Measurements from ENCODE around the gene ARPC1B. TPM values are rescaled to one million over a fixed set of nuclear protein-coding genes. Genes with fewer than 3 reads are reported as not detected.
"Not testable (repeated sequence)": the region's sequence is repeated elsewhere in the genome, so short reads cannot be mapped to it uniquely, and the experiment has no call there.

The ARPC1B gene
- total RNA-seq, 1 donor from 2014 or later, result 9.5 TPM

DNA sequence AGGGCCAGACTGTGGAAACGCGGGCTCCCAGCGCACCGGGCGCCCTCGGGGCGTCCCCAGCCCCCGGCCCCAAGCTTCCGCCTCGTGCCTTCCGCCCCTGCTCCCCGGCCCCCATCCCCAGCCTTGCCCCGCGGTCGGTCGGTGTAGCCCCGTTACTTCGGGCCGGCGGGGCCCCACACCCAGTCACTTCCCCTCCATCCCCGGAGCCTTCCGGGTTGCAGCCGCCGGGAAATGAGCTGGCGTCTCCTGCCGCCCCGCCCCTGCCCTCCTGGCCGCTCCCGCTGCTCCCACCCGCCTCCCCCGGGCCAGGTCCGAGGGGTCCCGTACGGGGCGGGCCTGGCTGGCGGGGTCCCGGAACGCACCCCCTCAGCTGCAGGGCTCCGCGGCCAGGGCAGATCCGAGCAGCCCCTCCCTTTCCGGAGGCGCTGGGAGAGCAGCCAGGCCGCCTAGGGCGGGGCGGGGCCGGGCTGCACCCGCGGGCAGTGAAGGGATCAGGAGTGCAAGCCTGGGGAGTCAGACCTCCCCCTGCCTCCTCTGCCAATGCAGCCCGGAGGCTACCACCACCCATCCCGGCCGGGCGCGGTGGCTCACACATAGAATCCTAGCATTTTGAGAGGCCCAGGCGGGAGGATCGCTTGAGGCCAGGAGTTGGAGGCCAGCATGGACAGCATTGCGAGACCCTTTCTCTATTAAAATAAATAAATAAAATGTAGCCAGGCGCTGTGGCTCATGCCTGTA lies 709 bp downstream of the ARPC1B start:
- Mint-ChIP-seq H3K9me3 (ENCODE audit: unreplicated experiment) (peaks cover 4% of the 10 kb centered on the region), H3K27me3 (ENCODE audit: unreplicated experiment) (peaks cover 4% of the 10 kb centered on the region), H3K27ac (ENCODE audit: unreplicated experiment) (no peak overlapping the region), H3K4me1 (ENCODE audit: low read depth, unreplicated experiment) (no peaks in the 10 kb centered on the region), H3K4me3 (ENCODE audit: unreplicated experiment) (no peak overlapping the region), H3K36me3 (ENCODE audit: unreplicated experiment) (no peaks in the 10 kb centered on the region)
- peak; percentile 58 for DNase-seq
- TF ChIP-seq, protein P1, sequence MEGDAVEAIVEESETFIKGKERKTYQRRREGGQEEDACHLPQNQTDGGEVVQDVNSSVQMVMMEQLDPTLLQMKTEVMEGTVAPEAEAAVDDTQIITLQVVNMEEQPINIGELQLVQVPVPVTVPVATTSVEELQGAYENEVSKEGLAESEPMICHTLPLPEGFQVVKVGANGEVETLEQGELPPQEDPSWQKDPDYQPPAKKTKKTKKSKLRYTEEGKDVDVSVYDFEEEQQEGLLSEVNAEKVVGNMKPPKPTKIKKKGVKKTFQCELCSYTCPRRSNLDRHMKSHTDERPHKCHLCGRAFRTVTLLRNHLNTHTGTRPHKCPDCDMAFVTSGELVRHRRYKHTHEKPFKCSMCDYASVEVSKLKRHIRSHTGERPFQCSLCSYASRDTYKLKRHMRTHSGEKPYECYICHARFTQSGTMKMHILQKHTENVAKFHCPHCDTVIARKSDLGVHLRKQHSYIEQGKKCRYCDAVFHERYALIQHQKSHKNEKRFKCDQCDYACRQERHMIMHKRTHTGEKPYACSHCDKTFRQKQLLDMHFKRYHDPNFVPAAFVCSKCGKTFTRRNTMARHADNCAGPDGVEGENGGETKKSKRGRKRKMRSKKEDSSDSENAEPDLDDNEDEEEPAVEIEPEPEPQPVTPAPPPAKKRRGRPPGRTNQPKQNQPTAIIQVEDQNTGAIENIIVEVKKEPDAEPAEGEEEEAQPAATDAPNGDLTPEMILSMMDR (IDR thresholded peaks at IDR 0.05; ENCODE audit: partially characterized antibody, unreplicated experiment), result no peak

DNA sequence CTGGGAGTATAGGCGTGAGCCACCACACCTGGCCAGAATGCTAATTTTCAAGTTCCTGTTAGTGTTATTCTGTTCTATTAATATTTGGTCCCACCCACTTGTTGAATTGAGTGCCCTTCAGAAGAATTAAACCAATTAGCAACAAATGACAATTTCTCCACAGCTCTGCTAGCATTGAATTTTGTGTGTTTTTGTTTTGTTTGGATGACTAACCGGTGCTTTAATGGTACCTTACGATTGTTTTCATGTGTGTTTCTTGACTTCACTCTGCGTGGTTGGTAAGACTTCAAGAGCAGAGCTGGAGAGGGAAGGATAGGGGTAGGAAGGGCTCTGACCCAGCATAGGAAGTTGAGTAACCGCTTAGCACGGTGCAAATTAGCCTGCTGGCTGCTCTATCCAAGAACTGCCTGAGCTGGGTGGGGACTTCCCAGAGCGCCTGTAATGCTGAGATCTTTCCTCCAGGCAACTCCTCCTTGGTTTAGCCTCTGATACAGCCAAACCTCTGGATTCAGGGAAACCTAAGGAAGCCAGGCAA lies 4.6 kb downstream of the ARPC1B start:
- no peak overlapping the region for H3K27ac Mint-ChIP-seq (ENCODE audit: unreplicated experiment)
- H3K4me3 Mint-ChIP-seq (ENCODE audit: unreplicated experiment), result no peak overlapping the region
- DNase-seq, result no peak
- peaks cover 3% of the 10 kb centered on the region for H3K27me3 Mint-ChIP-seq (ENCODE audit: unreplicated experiment)
- TF ChIP-seq, protein P1 (IDR thresholded peaks at IDR 0.05; ENCODE audit: partially characterized antibody, unreplicated experiment), result no peak
- H3K36me3 Mint-ChIP-seq (ENCODE audit: unreplicated experiment), result no peaks in the 10 kb centered on the region
- peaks cover 4% of the 10 kb centered on the region for H3K9me3 Mint-ChIP-seq (ENCODE audit: unreplicated experiment)
- H3K4me1 Mint-ChIP-seq (ENCODE audit: low read depth, unreplicated experiment), result no peaks in the 10 kb centered on the region

DNA sequence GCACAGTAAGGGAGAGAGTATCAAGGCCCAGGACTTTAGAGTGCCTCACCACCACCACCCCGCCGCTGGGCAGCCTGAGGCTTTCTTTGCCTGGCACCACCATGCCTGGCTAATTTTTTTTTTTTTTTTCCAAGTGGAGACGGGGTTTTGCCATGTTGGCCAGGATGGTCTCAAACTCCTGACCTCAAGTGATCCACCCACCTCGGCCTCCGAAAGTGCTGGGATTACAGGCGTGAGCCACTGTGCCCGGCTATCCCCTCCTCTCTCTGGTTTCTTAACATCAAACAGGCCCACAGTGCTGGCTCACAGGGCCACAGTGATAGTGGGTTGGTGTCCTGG lies 5.1 kb downstream of the ARPC1B start:
- DNase-seq; H3K4me3 Mint-ChIP-seq (ENCODE audit: unreplicated experiment); H3K27me3 Mint-ChIP-seq (ENCODE audit: unreplicated experiment); H3K27ac Mint-ChIP-seq (ENCODE audit: unreplicated experiment); H3K4me1 Mint-ChIP-seq (ENCODE audit: low read depth, unreplicated experiment); H3K36me3 Mint-ChIP-seq (ENCODE audit: unreplicated experiment); H3K9me3 Mint-ChIP-seq (ENCODE audit: unreplicated experiment): not testable (repeated sequence)

DNA sequence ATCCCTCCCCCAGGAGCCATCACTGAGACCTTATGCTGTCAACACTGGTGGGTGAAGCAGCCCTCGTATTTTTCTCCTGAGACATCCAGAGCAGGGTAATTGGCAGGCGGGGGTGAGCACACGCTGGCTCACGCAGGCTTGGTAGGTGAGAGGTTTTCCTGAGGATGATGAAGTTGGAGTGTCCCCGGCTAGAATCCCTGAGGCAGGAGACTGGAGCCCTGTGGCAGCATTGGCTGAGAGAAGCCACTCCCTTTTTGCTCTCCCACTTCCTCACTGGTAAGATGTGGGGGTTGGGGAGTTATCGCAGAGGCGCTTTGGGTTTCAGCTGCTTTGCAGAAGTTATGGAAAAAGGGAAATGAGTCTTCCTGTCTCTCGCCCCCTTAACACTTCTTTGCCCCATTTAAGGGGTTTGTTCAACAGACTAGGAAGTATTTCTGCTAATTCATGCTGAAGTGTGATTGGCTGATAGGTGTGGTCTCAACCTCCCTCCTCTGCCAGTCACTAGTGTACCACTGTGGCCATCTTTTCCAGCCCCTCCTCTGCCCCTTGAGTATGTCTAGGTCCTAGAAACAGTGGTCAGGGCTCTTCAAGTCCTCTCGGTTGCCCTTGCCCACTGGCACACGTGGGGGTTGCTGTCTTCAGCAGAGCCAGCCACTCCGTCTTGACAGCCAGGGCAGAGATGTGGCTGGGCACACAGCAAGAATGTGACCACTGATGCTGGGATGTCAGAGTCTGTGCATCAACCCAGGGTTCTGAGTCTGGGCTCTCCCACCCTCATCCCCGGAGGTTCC lies 5.7 kb downstream of the ARPC1B start:
- no peak for DNase-seq
- peaks cover 4% of the 10 kb centered on the region for H3K9me3 Mint-ChIP-seq (ENCODE audit: unreplicated experiment)

DNA sequence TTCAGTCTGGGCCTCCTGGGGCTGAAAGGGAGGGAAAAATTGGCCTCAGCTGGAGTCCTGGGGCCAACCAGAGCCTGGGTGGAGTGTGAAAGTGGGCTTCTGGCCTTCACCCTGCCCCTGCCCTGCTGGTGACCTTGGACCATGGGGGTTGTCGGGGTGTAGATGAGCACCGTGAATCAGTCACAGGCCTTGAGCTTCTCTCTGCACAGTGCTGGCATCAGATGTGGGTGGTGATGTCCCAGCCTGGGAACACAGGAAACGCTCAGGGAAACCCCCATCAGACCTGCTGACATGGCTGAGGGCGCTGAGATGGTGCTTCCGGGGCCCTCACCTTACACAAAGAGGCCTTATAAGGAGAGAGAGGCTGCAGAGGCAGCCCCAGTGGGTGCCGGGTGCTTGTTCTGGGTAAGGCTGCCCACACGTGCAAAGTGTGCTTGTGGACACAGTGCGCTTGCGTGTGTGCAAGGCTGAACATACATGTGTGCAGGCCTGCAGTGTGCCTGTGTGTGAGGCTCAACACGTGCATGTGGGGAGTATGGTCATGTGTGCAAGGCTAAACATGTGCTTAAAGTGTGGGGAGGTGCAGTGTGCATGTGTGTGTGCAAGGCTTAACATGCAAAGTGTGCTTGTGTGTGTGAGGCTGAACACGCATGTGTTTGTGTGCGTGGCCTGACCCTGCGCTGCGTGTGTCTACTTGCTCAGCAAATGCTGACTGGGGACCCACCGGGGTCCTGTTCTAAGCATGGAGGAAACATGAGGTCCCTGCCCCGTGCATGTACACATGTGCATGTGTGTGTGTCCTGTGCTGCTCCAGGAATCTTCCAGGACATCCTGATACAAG lies 6.5 kb downstream of the ARPC1B start:
- TF ChIP-seq, protein P1 (IDR thresholded peaks at IDR 0.05; ENCODE audit: partially characterized antibody, unreplicated experiment), result no peak
- Mint-ChIP-seq H3K36me3 (ENCODE audit: unreplicated experiment) (no peaks in the 10 kb centered on the region), H3K27ac (ENCODE audit: unreplicated experiment) (peak overlapping the region; percentile 52), H3K27me3 (ENCODE audit: unreplicated experiment) (peaks cover 3% of the 10 kb centered on the region), H3K4me1 (ENCODE audit: low read depth, unreplicated experiment) (no peaks in the 10 kb centered on the region), H3K4me3 (ENCODE audit: unreplicated experiment) (no peak overlapping the region), H3K9me3 (ENCODE audit: unreplicated experiment) (peaks cover 4% of the 10 kb centered on the region)
- DNase-seq, result no peak

More for the DNA sequence above, 5.7 kb downstream of the ARPC1B start:
- Mint-ChIP-seq H3K27me3 (ENCODE audit: unreplicated experiment) (peaks cover 3% of the 10 kb centered on the region), H3K36me3 (ENCODE audit: unreplicated experiment) (no peaks in the 10 kb centered on the region), H3K4me3 (ENCODE audit: unreplicated experiment) (no peak overlapping the region), H3K4me1 (ENCODE audit: low read depth, unreplicated experiment) (no peaks in the 10 kb centered on the region), H3K27ac (ENCODE audit: unreplicated experiment) (no peak overlapping the region)
- TF ChIP-seq, protein P1 (IDR thresholded peaks at IDR 0.05; ENCODE audit: partially characterized antibody, unreplicated experiment), result no peak
